ENCODE results near the gene SLC39A11. TPM values are rescaled to one million over a fixed set of nuclear protein-coding genes. Genes with fewer than 3 reads are reported as not detected.

The SLC39A11 gene
- polyA plus RNA-seq, 1 of the 3 experiments (the other 2 are of a cell fraction) = 23.5 TPM

DNA sequence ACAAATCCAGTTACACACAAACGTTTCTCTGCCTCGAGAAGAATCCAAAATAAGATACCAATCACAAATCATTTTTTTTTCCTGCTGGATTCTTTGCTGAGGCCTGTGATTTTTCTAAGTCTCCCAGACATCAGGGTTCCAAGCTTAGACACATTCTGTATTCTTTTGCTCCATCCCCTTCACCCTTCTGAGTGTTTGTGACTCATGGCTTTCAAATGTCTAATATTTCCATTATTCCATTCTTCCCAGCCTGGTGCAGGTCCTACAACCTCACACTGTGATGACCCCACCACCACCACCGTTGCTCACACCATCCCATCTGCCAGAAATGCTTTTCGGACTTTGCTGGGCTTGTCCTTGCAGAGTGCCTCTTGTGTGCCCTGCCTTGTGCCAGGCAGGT is 491.6 kb downstream of the SLC39A11 start:
- CTCF ChIA-PET = interaction anchor here (1.2 to 2.6 kb wide), 2 partner anchors 41 to 44 kb away, joined by 4 to 8 read pairs; no protein-coding TSS in a partner anchor
- H2AFZ ChIP-seq (ENCODE audit: low read depth) = no peak overlapping the region
- no peaks in the 10 kb centered on the region for H3K27me3 ChIP-seq (ENCODE audit: insufficient read depth)
- H3K9ac ChIP-seq = peak overlapping the region; percentile 26; the same call in 1 of the 2 replicates
- peaks cover 0 to 31% of the 10 kb centered on the region in 2 experiments; a peak in 1 of 4 replicates for H3K4me1 ChIP-seq (ENCODE audit: control insufficient read depth in 1 of 2, insufficient read depth in 2 of 2, low read depth in 1 of 2, low read length in 1 of 2)
- peak overlapping the region in 1 of 2 experiments; percentile 69; a peak in 2 of 4 replicates for H3K27ac ChIP-seq (ENCODE audit: low read depth in 2 of 2, low read length in 1 of 2)
- POLR2A ChIA-PET = no interaction called here
- H3K4me2 ChIP-seq = peak overlapping the region; percentile 40
- no peaks in the 10 kb centered on the region for H4K20me1 ChIP-seq (ENCODE audit: insufficient read depth)
- H3K9me3 ChIP-seq = no peaks in the 10 kb centered on the region
- H3K79me2 ChIP-seq (ENCODE audit: insufficient read depth) = no peaks in the 10 kb centered on the region
- no peak overlapping the region for H3K4me3 ChIP-seq (ENCODE audit: low read depth in 2 of 2, low read length in 1 of 2)
- 20% methylated on average over 4 of the region's 4 CpGs for WGBS (ENCODE audit: low lambda C conversion rate)
- no peak for DNase-seq
- no peaks in the 10 kb centered on the region for H3K36me3 ChIP-seq (replicated peaks in 1 of 2; ENCODE audit: control insufficient read depth in 1 of 2, insufficient read depth in 2 of 2, low read length in 1 of 2)
- H3K9me2 ChIP-seq = no peaks in the 10 kb centered on the region
- H3F3A ChIP-seq (replicated peaks; ENCODE audit: insufficient read depth) = peaks cover 13% of the 10 kb centered on the region
- TF ChIP-seq RAD21 (IDR thresholded peaks at IDR 0.05; ENCODE audit: low read length) (no peak), NRF1 (IDR thresholded peaks at IDR 0.05; ENCODE audit: low read depth, low read length) (no peak), TCF12 (IDR thresholded peaks at IDR 0.05) (peak; percentile 78), GABPA (IDR thresholded peaks at IDR 0.05; ENCODE audit: low read depth) (no peak), CHD2 (IDR thresholded peaks at IDR 0.05; ENCODE audit: low read length, partially characterized antibody) (no peak), TAF1 (IDR thresholded peaks at IDR 0.05; ENCODE audit: borderline replicate concordance, low read depth, low read length) (no peak), FOXJ3 (CRISPR knock-in tag; IDR thresholded peaks at IDR 0.05) (no peak), FOXM1 (IDR thresholded peaks at IDR 0.05; ENCODE audit: low read depth) (no peak), POLR2AphosphoS5 (IDR thresholded peaks at IDR 0.05; ENCODE audit: low read depth, low read length) (no peak), FOSL2 (IDR thresholded peaks at IDR 0.05; ENCODE audit: borderline replicate concordance, low read depth) (peak; percentile 64; the same call in 1 of the 2 replicates), RXRA (IDR thresholded peaks at IDR 0.05; ENCODE audit: borderline replicate concordance, low read depth) (0 out of 2 replicates have a peak, but pooled peaks have one; percentile 32), ELF1 (IDR thresholded peaks at IDR 0.05) (no peak), RFX5 (IDR thresholded peaks at IDR 0.05; ENCODE audit: low read length) (no peak), SIN3A (IDR thresholded peaks at IDR 0.05; ENCODE audit: borderline replicate concordance, low read depth, low read length) (no peak), JUND (IDR thresholded peaks at IDR 0.05) (peak; percentile 55; the same call in 1 of the 2 replicates), MXI1 (IDR thresholded peaks at IDR 0.05; ENCODE audit: low read depth, low read length) (no peak), MEF2A (IDR thresholded peaks at IDR 0.05; ENCODE audit: borderline replicate concordance, low read depth) (no peak), YY1 (IDR thresholded peaks at IDR 0.05; ENCODE audit: low read depth) (no peak), RCOR1 (IDR thresholded peaks at IDR 0.05; ENCODE audit: low read length) (no peak), SMC3 (IDR thresholded peaks at IDR 0.05; ENCODE audit: low read depth, low read length) (no peak), EZH2phosphoT487 (IDR thresholded peaks at IDR 0.05; ENCODE audit: borderline replicate concordance, low read depth) (no peak)
- TF ChIP-seq, protein P1, sequence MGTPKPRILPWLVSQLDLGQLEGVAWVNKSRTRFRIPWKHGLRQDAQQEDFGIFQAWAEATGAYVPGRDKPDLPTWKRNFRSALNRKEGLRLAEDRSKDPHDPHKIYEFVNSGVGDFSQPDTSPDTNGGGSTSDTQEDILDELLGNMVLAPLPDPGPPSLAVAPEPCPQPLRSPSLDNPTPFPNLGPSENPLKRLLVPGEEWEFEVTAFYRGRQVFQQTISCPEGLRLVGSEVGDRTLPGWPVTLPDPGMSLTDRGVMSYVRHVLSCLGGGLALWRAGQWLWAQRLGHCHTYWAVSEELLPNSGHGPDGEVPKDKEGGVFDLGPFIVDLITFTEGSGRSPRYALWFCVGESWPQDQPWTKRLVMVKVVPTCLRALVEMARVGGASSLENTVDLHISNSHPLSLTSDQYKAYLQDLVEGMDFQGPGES (IDR thresholded peaks at IDR 0.05; ENCODE audit: low read depth, low read length) = no peak
- TF ChIP-seq, protein P2, sequence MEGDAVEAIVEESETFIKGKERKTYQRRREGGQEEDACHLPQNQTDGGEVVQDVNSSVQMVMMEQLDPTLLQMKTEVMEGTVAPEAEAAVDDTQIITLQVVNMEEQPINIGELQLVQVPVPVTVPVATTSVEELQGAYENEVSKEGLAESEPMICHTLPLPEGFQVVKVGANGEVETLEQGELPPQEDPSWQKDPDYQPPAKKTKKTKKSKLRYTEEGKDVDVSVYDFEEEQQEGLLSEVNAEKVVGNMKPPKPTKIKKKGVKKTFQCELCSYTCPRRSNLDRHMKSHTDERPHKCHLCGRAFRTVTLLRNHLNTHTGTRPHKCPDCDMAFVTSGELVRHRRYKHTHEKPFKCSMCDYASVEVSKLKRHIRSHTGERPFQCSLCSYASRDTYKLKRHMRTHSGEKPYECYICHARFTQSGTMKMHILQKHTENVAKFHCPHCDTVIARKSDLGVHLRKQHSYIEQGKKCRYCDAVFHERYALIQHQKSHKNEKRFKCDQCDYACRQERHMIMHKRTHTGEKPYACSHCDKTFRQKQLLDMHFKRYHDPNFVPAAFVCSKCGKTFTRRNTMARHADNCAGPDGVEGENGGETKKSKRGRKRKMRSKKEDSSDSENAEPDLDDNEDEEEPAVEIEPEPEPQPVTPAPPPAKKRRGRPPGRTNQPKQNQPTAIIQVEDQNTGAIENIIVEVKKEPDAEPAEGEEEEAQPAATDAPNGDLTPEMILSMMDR (IDR thresholded peaks at IDR 0.05) = no peak
- TF ChIP-seq, protein P3, sequence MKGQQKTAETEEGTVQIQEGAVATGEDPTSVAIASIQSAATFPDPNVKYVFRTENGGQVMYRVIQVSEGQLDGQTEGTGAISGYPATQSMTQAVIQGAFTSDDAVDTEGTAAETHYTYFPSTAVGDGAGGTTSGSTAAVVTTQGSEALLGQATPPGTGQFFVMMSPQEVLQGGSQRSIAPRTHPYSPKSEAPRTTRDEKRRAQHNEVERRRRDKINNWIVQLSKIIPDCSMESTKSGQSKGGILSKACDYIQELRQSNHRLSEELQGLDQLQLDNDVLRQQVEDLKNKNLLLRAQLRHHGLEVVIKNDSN (IDR thresholded peaks at IDR 0.05; ENCODE audit: borderline replicate concordance, low read depth) = no peak
- TF ChIP-seq, protein P4, sequence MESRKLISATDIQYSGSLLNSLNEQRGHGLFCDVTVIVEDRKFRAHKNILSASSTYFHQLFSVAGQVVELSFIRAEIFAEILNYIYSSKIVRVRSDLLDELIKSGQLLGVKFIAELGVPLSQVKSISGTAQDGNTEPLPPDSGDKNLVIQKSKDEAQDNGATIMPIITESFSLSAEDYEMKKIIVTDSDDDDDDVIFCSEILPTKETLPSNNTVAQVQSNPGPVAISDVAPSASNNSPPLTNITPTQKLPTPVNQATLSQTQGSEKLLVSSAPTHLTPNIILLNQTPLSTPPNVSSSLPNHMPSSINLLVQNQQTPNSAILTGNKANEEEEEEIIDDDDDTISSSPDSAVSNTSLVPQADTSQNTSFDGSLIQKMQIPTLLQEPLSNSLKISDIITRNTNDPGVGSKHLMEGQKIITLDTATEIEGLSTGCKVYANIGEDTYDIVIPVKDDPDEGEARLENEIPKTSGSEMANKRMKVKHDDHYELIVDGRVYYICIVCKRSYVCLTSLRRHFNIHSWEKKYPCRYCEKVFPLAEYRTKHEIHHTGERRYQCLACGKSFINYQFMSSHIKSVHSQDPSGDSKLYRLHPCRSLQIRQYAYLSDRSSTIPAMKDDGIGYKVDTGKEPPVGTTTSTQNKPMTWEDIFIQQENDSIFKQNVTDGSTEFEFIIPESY (IDR thresholded peaks at IDR 0.05; ENCODE audit: borderline replicate concordance, low read depth) = no peak
- TF ChIP-seq, protein P5, sequence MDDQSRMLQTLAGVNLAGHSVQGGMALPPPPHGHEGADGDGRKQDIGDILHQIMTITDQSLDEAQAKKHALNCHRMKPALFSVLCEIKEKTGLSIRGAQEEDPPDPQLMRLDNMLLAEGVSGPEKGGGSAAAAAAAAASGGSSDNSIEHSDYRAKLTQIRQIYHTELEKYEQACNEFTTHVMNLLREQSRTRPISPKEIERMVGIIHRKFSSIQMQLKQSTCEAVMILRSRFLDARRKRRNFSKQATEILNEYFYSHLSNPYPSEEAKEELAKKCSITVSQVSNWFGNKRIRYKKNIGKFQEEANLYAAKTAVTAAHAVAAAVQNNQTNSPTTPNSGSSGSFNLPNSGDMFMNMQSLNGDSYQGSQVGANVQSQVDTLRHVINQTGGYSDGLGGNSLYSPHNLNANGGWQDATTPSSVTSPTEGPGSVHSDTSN (IDR thresholded peaks at IDR 0.05) = peak; percentile 70
- TF ChIP-seq, protein P6, sequence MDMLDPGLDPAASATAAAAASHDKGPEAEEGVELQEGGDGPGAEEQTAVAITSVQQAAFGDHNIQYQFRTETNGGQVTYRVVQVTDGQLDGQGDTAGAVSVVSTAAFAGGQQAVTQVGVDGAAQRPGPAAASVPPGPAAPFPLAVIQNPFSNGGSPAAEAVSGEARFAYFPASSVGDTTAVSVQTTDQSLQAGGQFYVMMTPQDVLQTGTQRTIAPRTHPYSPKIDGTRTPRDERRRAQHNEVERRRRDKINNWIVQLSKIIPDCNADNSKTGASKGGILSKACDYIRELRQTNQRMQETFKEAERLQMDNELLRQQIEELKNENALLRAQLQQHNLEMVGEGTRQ (IDR thresholded peaks at IDR 0.05; ENCODE audit: borderline replicate concordance, low read depth, low read length) = no peak
- TF ChIP-seq, protein P7, sequence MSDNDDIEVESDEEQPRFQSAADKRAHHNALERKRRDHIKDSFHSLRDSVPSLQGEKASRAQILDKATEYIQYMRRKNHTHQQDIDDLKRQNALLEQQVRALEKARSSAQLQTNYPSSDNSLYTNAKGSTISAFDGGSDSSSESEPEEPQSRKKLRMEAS (IDR thresholded peaks at IDR 0.05; ENCODE audit: low read depth) = no peak
